RWPE1 (cell line): Measurements from ENCODE around the gene KRTAP16-1.

Experiments
- CTCF ChIA-PET: fragments of 350-600 bp; sonication (Branson Sonifier 250); formaldehyde crosslinking; extraction: SDS; loops from one replicate; lab custom pipeline; 2021; lab: Yijun Ruan, JAX
- POLR2A ChIA-PET: fragments of 400-600 bp; formaldehyde crosslinking; extraction: SDS; loops from one replicate; lab custom pipeline; 2020; ENCODE audit warnings: antibody characterized with exemption; ENCODE audit not compliant: low non-redundant PET; lab: Yijun Ruan, JAX
- DNase-seq: peaks from one replicate; pipeline ENCODE4 v3.0.0; 2012; ENCODE audit warnings: low spot score
- H3K27ac ChIP-seq: fragments of 450-650 bp; 2 replicates; pipeline ENCODE4 v1.5.1; 2017
- TF ChIP-seq, protein P1 (sequence below): fragments of 450-650 bp; conservative IDR thresholded peaks from 2 replicates; pipeline ENCODE4 v1.5.1; 2017; ENCODE audit warnings: low read depth, mild to moderate bottlenecking

Gene KRTAP16-1

GRCh38 chr17:41315814-41316445, 6.8 kb upstream of the KRTAP16-1 start:
- no peak overlapping the region for H3K27ac ChIP-seq
- POLR2A ChIA-PET = no interaction called here
- TF ChIP-seq, protein P1, sequence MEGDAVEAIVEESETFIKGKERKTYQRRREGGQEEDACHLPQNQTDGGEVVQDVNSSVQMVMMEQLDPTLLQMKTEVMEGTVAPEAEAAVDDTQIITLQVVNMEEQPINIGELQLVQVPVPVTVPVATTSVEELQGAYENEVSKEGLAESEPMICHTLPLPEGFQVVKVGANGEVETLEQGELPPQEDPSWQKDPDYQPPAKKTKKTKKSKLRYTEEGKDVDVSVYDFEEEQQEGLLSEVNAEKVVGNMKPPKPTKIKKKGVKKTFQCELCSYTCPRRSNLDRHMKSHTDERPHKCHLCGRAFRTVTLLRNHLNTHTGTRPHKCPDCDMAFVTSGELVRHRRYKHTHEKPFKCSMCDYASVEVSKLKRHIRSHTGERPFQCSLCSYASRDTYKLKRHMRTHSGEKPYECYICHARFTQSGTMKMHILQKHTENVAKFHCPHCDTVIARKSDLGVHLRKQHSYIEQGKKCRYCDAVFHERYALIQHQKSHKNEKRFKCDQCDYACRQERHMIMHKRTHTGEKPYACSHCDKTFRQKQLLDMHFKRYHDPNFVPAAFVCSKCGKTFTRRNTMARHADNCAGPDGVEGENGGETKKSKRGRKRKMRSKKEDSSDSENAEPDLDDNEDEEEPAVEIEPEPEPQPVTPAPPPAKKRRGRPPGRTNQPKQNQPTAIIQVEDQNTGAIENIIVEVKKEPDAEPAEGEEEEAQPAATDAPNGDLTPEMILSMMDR = no peak
- peak; percentile 5 for DNase-seq
- CTCF ChIA-PET = interaction anchor here (0.7 to 1.1 kb wide), 2 partner anchors 13 to 498 kb away, joined by 4 to 7 read pairs; no protein-coding TSS in a partner anchor

GRCh38 chr17:41315204-41315794, 6.2 kb upstream of the KRTAP16-1 start, which contains the start of gene KRTAP17-1:
Gene KRTAP17-1, minus strand, starts transcription at chr17:41315710. Its CDS starts 60 bp downstream, at chr17:41315650.
- TF ChIP-seq, protein P1 = no peak
- no peak within 1 kb of the TSS for H3K27ac ChIP-seq
- POLR2A ChIA-PET = no interaction called here
- DNase-seq = no peak
- CTCF ChIA-PET = interaction anchor here (0.6 to 1.1 kb wide), 4 partner anchors 14 to 498 kb away, joined by 4 to 7 read pairs (median 4); no protein-coding TSS in a partner anchor

DNA sequence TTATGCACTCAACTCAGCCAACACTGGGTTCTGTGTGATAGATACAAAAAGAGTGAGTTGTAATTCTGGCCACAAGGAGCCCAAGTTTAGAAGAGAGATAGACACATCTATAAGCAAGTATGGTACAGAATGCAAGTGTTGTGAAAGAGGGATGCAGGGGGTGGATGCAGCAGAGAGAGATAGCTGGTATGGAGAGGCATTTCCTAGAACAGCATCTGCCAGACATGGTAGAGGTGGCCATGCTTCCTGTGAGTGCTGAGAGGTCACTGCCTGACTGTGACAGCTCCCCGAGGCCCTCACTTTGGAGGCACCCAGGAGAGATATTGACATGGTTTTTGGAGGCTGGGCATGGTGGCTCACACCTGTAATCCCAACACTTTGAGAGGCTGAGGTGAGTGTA, 2.0 kb upstream of the KRTAP16-1 start:
- no peak overlapping the region for H3K27ac ChIP-seq
- ChIA-PET CTCF (no interaction called here), POLR2A (no interaction called here)
- TF ChIP-seq, protein P1 = no peak
- DNase-seq = no peak

- CTCF ChIA-PET = interaction anchor here (0.6 to 1.5 kb wide), 3 partner anchors 14 to 357 kb away, joined by 3 to 7 read pairs (median 4); no protein-coding TSS in a partner anchor
- peak overlapping the region; percentile 46 for H3K27ac ChIP-seq
- TF ChIP-seq, protein P1 = no peak
- DNase-seq = no peak
- POLR2A ChIA-PET = no interaction called here
Measured at GRCh38 chr17:41308251-41308917, 725 bp downstream of the KRTAP16-1 start.

GRCh38 chr17:41307647-41308046, 1.5 kb downstream of the KRTAP16-1 start:
- ChIA-PET POLR2A (no interaction called here), CTCF (interaction anchor here (0.6 to 1.5 kb wide), 2 partner anchors 15 to 358 kb away, joined by 4 to 7 read pairs; no protein-coding TSS in a partner anchor)
- TF ChIP-seq, protein P1 = no peak
- H3K27ac ChIP-seq = no peak overlapping the region
- no peak for DNase-seq

- DNase-seq = no peak
- TF ChIP-seq, protein P1 = no peak
- POLR2A ChIA-PET = no interaction called here
- CTCF ChIA-PET = interaction anchor here (0.7 kb wide), 1 partner anchor 16 kb away, joined by 3 read pairs; no protein-coding TSS in a partner anchor
- H3K27ac ChIP-seq = no peak overlapping the region
Measured at GRCh38 chr17:41304091-41304490, 5.0 kb downstream of the KRTAP16-1 start.
